Neural cell (in vitro differentiated cells): ENCODE results near the gene RASGRP2. TPM values are rescaled to one million over a fixed set of nuclear protein-coding genes. Genes with fewer than 3 reads are reported as not detected.

Experiments
- polyA plus RNA-seq: library from polyadenylated mRNA; depleted of rRNA; stranded (reverse); fragments of >200 nt; gene quantifications from 2 replicates; pipeline ENCODE4 v1.2.3, GENCODE V29; 2014

Gene RASGRP2
- polyA plus RNA-seq, 1 donor from 2014 or later = 4.5 TPM

Other genes starting within 250 kb of the RASGRP2 start
- not detected in 2 replicates for gene SLC22A11, start 188.2 kb downstream of the RASGRP2 start, polyA plus RNA-seq
- gene SLC22A12, start 152.9 kb downstream of the RASGRP2 start, polyA plus RNA-seq = not detected in 2 replicates
- 68.0 and 99.8 TPM in 2 replicates for gene NRXN2, start 20.9 kb downstream of the RASGRP2 start, polyA plus RNA-seq
- gene PYGM, start 15.8 kb upstream of the RASGRP2 start, polyA plus RNA-seq = 0.14 and 0.43 TPM in 2 replicates
- gene SF1, start 34.4 kb upstream of the RASGRP2 start, polyA plus RNA-seq = 53.2 and 72.7 TPM in 2 replicates
- 12.4 and 13.2 TPM in 2 replicates for gene MAP4K2, start 59.1 kb upstream of the RASGRP2 start, polyA plus RNA-seq
- gene MEN1, start 66.4 kb upstream of the RASGRP2 start, polyA plus RNA-seq = 16.8 and 20.2 TPM in 2 replicates
- gene CDC42BPG, start 100.5 kb upstream of the RASGRP2 start, polyA plus RNA-seq = 0.26 TPM in 1 of 2 replicates, not detected in the other
- 26.4 and 34.9 TPM in 2 replicates for gene EHD1, start 134.5 kb upstream of the RASGRP2 start, polyA plus RNA-seq
- gene ATG2A, start 173.1 kb upstream of the RASGRP2 start, polyA plus RNA-seq = 7.5 and 10.7 TPM in 2 replicates
- gene PPP2R5B, start 180.5 kb upstream of the RASGRP2 start, polyA plus RNA-seq = 76.1 and 86.9 TPM in 2 replicates
- not detected in 2 replicates for gene GPHA2, start 191.8 kb upstream of the RASGRP2 start, polyA plus RNA-seq
- not detected in 2 replicates for gene MAJIN, start 228.0 kb upstream of the RASGRP2 start, polyA plus RNA-seq